SJCRH30 (cell line): Measurements from ENCODE around the gene PIN4. TPM values are rescaled to one million over a fixed set of nuclear protein-coding genes. Genes with fewer than 3 reads are reported as not detected.
"Not testable (repeated sequence)": the region's sequence is repeated elsewhere in the genome, so short reads cannot be mapped to it uniquely, and the experiment has no call there.

Source experiments
- DNase-seq, 2 experiments: peaks; one replicate each; pipeline ENCODE4 v3.0.0-alpha.2; 2015 to 2020
- H3K27ac ChIP-seq: fragments of 250-450 bp; sonication (Bioruptor Pico); 2 replicates; pipeline ENCODE4 v1.5.1; 2020; ENCODE audit warnings: mild to moderate bottlenecking, moderate library complexity
- H3K27me3 ChIP-seq: fragments of 250-450 bp; sonication (Bioruptor Pico); 2 replicates; pipeline ENCODE4 v1.5.1; 2020; ENCODE audit warnings: mild to moderate bottlenecking, moderate library complexity
- H3K36me3 ChIP-seq: fragments of 250-450 bp; sonication (Bioruptor Pico); 2 replicates; pipeline ENCODE4 v1.5.1; 2020; ENCODE audit warnings: mild to moderate bottlenecking, moderate library complexity
- H3K4me1 ChIP-seq: fragments of 250-450 bp; sonication (Bioruptor Pico); 2 replicates; pipeline ENCODE4 v1.5.1; 2020; ENCODE audit warnings: mild to moderate bottlenecking, moderate library complexity
- H3K4me3 ChIP-seq: fragments of 250-450 bp; sonication (Bioruptor Pico); 2 replicates; pipeline ENCODE4 v1.5.1; 2020; ENCODE audit warnings: mild to moderate bottlenecking, moderate library complexity
- H3K9me3 ChIP-seq: fragments of 250-450 bp; sonication (Bioruptor Pico); replicated peaks from 2 replicates; pipeline ENCODE4 v1.5.1; 2020; ENCODE audit warnings: mild to moderate bottlenecking, moderate library complexity
- total RNA-seq: library from RNA; depleted of rRNA; stranded (reverse); fragments of >200 nt; shearing (Covaris generic); gene quantifications from 2 replicates; pipeline ENCODE4 v1.2.3, GENCODE V29; 2014

The PIN4 gene
- total RNA-seq, 1 experiment from 2014 or later: 60.9 TPM

DNA sequence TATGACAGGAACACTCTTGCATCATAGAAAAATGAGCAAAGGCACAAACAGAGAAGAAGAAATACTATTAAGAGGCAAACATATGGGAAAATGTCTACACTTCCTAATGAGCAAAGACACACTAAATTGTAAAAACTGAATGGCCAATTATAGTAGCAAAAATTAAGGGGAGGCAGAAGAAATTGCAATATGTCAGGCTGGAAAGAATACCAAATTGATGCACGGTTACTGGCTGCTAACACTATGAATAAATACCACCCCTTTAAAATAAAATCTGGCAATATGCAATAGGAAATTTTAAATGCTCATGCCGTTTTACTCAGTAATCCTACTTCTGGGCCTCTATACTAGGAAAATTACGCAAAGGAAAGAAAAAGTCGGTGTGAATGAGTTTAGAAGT lies 16.0 kb upstream of the PIN4 start:
- H3K4me1 ChIP-seq: no peaks in the 10 kb centered on the region
- no peaks in the 10 kb centered on the region for H3K27me3 ChIP-seq
- no peak overlapping the region for H3K27ac ChIP-seq
- H3K9me3 ChIP-seq: no peaks in the 10 kb centered on the region
- H3K36me3 ChIP-seq: no peaks in the 10 kb centered on the region
- DNase-seq: no peak
- no peak overlapping the region for H3K4me3 ChIP-seq

DNA sequence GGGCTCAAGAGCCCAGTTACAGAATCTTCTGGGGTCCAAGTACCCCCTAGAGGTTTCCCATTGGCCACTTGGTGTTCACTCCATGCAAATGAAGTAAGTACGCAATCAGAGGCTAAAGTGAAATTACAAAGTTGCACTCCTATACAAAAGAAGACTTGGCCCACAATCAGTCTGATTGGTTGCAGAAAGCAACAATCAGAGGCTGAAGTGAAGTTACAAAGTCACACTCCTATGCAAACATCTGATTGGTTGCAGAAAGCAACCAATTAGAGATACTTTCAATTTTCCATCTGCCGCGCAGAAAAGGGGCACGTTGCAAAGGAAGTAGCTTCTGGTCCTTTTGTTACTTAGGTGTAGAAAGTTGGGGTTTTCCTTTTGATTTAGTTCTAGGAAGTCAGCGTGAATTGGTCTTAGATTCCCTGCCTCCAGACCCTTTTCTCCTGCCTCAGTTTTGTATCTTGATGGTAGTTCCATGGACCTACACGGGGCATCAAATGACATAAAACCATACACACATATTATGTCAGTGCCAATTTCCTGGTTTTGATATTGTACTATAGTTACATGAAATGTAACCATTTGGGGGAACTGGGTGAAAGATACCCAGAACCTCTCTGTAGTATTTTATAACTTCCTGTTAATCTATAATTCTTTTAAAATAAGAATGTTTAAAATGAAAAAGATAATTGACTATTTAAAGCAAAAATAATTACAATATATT lies 12.4 kb upstream of the PIN4 start:
- no peaks in the 10 kb centered on the region for H3K9me3 ChIP-seq
- no peak overlapping the region for H3K27ac ChIP-seq
- peak; percentile 11 to 43 for DNase-seq
- no peaks in the 10 kb centered on the region for H3K4me1 ChIP-seq
- H3K36me3 ChIP-seq: no peaks in the 10 kb centered on the region
- peak overlapping the region; percentile 34 for H3K4me3 ChIP-seq
- H3K27me3 ChIP-seq: no peaks in the 10 kb centered on the region

DNA sequence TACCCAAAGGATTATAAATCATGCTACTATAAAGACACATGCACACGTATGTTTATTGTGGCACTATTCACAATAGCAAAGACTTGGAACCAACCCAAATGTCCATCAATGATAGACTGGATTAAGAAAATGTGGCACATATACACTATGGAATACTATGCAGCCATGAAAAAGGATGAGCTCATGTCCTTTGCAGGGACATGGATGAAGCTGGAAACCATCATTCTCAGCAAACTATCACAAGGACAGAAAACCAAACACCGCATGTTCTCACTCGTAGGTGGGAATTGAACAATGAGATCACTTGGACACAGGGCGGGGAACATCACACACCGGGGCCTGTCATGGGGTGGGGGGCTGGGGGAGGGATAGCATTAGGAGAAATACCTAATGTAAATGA lies 5.3 kb upstream of the PIN4 start:
- not testable (repeated sequence) for H3K9me3 ChIP-seq, H3K4me1 ChIP-seq, H3K36me3 ChIP-seq, DNase-seq, H3K27me3 ChIP-seq, H3K4me3 ChIP-seq, H3K27ac ChIP-seq

DNA sequence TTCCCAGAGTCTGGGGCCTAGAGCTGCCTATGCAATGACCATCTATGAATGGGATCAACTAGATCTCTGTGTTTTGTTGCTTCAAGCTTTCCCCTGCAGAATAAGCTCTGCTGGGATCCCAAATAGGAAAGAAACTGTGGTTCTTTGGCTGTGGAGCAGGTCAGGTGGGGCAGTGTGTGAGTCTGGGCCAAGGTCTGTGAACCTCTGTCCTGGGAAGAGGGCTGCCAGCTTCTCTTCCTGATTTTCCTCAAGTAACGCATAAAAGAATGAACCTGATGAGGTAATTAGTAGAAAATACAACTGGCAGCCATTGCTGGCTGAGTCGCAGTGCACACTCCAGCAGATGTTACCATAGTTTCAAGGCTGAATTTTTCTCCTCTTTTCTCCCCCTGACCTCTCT lies 4.6 kb upstream of the PIN4 start:
- Histone ChIP-seq H3K4me3 (no peak overlapping the region), H3K36me3 (no peaks in the 10 kb centered on the region), H3K27ac (no peak overlapping the region), H3K4me1 (no peaks in the 10 kb centered on the region), H3K9me3 (no peaks in the 10 kb centered on the region), H3K27me3 (no peaks in the 10 kb centered on the region)
- DNase-seq: no peak

DNA sequence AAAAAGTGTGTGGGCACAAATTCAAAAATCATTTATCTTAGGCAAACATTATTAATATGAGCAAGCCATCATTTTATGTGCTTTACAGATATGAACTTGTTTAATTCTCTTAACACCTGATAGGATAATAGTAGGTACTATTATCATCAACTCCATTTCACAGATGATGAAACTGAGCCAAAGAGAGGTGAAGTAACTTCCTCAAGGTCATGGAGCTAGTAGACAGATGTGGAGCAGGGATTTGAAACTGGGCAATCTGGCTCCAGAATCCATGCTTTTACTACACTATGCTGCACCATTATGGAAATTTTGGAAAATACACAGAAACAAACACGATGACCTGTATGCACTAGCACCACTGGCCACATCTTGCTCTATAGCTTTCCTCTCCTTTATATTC lies 1.0 kb upstream of the PIN4 start:
- Histone ChIP-seq H3K36me3 (peaks cover 2% of the 10 kb centered on the region; the same call in 1 of the 2 replicates), H3K27me3 (no peaks in the 10 kb centered on the region), H3K4me1 (no peaks in the 10 kb centered on the region), H3K4me3 (peak overlapping the region; percentile 78), H3K9me3 (no peaks in the 10 kb centered on the region), H3K27ac (peak overlapping the region; percentile 78)
- peak in 1 of 2 experiments; percentile 22 for DNase-seq

DNA sequence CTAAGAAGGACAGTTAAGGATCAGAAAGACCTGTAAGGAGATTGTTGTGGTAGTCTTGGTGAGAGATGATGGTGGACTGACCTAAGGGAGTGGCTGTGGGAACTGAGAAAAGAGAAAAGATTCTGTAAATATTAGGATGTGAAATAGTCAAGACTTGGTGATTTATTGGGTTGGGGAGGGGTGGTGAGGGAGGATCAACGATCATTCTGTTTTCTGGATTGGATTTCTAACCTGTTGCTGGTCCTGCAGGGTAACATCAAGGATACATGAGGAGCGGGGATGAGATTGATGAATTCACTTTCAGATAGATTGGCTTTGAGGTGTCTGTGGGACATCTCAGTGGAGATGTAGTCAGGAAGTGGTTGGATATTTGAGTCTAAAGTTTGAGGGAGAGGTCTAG lies 1.4 kb downstream of the PIN4 start:
- DNase-seq: no peak
- Histone ChIP-seq H3K36me3 (peaks cover 2% of the 10 kb centered on the region; the same call in 1 of the 2 replicates), H3K27me3 (no peaks in the 10 kb centered on the region), H3K27ac (no peak overlapping the region), H3K9me3 (no peaks in the 10 kb centered on the region), H3K4me3 (peak overlapping the region; percentile 78), H3K4me1 (no peaks in the 10 kb centered on the region)

DNA sequence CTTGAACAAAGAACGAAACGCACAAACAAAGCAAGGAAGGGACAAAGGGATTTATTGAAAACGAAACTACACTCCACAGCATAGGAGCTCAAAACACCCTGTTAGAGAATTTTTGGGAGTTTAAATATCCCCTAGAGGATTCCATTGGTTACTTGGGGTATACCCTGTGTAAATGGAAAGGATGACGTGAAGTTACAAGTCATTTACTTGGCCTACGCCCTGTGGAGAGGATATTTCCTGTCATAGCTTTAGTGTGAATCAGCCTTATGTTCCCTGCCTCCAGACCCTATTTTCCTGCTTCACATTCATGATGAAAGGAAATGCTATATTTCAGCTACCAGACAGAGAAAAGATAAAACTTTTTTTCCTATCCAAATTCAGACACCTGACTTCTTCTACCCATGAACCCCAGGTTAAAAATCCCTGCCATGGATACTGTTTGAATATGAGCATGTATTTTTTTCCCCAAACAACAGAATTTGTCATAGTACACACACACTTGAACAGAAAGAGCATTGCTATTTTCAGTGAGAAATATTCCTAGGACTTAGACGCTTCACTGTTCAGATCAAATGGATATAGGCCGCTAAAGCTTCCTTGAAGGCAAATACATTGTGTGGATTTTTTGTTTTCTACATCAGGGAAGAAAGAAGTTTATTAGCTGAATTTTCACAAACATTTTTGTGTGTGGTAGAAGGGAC lies 20.4 kb downstream of the PIN4 start:
- Histone ChIP-seq H3K9me3 (no peaks in the 10 kb centered on the region), H3K36me3 (peaks cover 39% of the 10 kb centered on the region), H3K27ac (no peak overlapping the region), H3K4me1 (no peaks in the 10 kb centered on the region), H3K4me3 (no peak overlapping the region), H3K27me3 (no peaks in the 10 kb centered on the region)
- DNase-seq: no peak

DNA sequence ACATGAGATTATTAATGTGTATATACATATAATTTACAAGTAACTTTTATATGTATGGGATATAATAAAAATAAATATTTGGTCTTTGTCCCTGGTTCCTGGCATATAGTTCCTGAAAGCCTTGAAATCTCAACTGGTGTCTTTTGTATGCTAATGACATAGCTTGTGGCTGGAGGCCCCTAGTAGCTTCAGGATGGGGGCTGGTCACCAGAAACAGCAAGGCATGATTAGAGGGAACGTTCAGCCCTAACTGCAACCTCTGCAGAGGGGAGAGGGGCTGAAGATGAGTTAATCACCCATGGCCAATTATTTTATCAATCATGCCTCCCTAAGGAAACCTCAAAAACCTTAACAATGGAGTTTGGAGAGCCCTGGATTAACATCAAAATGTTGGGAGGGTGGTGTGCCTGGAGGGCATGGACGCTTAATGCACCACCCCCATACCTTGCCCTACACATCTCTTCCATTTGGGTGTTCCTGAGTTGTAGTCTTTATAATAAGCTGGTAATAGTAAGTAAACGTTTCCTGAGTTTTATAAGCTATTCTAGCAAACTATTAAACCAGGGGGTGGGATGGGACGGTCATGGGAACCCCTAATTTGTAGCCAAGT lies 21.3 kb downstream of the PIN4 start:
- Histone ChIP-seq H3K27me3 (no peaks in the 10 kb centered on the region), H3K4me3 (no peak overlapping the region), H3K4me1 (no peaks in the 10 kb centered on the region), H3K27ac (no peak overlapping the region), H3K9me3 (no peaks in the 10 kb centered on the region), H3K36me3 (peaks cover 43% of the 10 kb centered on the region)
- no peak for DNase-seq

DNA sequence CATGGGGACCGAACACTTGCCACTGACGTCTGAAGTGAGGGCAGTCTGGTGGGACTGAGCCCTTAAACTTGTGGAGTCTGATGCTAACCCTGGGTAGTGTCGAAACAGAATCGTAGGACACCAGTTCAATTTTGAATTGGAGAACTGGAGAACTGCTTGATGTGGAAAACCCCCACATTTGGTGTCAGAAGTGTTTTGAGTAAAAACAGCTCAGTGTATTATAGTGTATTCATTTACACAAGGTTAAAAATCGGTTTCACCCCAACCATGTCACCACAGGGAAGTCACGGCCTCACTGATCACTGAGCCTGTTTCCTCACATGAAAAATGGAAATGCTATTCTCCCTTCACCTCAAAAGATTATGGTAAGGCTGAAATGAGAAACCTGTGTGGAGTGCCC lies 21.9 kb downstream of the PIN4 start:
- no peak for DNase-seq
- H3K4me1 ChIP-seq: no peaks in the 10 kb centered on the region
- no peak overlapping the region for H3K4me3 ChIP-seq
- no peaks in the 10 kb centered on the region for H3K9me3 ChIP-seq
- no peak overlapping the region for H3K27ac ChIP-seq
- H3K36me3 ChIP-seq: peaks cover 44% of the 10 kb centered on the region
- no peaks in the 10 kb centered on the region for H3K27me3 ChIP-seq

DNA sequence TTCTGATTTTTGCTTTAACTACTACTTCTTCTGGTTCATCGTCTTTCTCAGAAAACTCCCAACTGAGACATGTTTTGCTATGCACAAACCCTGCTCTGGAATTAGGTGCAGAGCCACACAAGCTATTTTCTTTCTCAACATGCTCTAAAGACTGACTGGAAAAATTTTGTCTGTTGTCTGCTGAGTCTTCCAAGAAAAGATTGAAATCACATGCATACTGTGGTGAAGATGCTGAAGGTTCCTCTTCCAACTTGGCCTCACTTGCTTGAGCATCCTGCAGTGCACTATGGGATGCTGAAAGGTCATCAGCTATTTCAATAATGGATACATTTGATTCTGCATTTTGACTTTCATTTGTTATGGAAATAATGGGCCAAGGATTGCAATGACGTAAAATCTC lies 24.1 kb downstream of the PIN4 start:
- Histone ChIP-seq H3K4me1 (no peaks in the 10 kb centered on the region), H3K27ac (no peak overlapping the region), H3K4me3 (no peak overlapping the region), H3K9me3 (no peaks in the 10 kb centered on the region), H3K27me3 (no peaks in the 10 kb centered on the region), H3K36me3 (peaks cover 47% of the 10 kb centered on the region)
- no peak for DNase-seq

DNA sequence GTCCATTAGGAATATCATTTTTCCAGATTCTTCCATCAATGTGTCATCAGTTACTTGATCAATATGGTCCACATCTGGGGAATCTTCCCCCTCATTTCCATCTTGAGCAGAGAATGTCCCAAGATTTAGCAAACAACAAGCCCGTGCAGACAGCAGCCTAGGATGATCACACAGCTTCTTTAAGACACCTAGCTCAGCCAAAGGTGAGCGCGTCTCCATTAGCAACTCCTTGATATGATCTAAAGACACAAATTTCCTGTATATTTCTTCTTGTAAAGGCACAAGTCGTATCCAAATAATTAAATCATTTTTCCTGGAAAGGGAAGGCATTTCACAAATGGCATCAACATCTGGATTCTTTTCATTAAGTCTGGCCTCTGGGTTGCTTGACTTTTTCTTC lies 25.8 kb downstream of the PIN4 start:
- H3K36me3 ChIP-seq: peaks cover 50% of the 10 kb centered on the region
- H3K27me3 ChIP-seq: no peaks in the 10 kb centered on the region
- no peaks in the 10 kb centered on the region for H3K4me1 ChIP-seq
- no peak for DNase-seq
- no peak overlapping the region for H3K27ac ChIP-seq
- no peak overlapping the region for H3K4me3 ChIP-seq
- H3K9me3 ChIP-seq: no peaks in the 10 kb centered on the region

DNA sequence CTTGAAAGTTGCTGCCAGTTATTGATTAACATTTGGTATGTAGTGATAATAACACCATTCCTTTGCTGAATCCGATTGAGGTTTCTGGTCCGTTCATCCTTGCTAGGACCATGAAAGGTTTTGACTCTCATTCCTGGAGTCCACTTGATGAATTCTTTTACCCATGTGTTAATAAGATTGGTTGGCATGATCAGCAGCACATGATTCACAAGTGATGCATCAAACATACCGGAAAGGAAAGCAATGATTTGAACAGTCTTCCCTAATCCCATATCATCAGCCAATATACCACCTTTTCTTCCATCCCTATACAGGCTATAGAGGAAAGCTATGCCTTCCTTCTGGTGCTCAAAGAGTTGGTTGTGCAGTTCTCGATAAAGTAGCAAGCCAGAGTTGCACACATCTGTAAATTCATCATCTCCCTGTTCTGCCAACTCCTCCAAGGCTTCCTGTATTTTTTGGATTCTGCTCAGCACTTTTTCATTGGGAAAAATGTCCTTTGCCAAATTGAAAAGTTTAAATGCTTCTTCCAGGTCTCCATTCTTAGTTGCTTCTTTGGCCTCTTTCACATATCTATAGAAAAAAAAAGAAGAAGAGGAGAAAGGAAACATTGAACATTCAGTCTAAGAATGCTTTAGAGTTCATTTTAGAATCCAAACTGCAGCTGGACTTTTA lies 26.7 kb downstream of the PIN4 start:
- H3K27me3 ChIP-seq: no peaks in the 10 kb centered on the region
- H3K27ac ChIP-seq: no peak overlapping the region
- peaks cover 50% of the 10 kb centered on the region for H3K36me3 ChIP-seq
- no peaks in the 10 kb centered on the region for H3K4me1 ChIP-seq
- H3K4me3 ChIP-seq: no peak overlapping the region
- no peaks in the 10 kb centered on the region for H3K9me3 ChIP-seq
- no peak for DNase-seq

DNA sequence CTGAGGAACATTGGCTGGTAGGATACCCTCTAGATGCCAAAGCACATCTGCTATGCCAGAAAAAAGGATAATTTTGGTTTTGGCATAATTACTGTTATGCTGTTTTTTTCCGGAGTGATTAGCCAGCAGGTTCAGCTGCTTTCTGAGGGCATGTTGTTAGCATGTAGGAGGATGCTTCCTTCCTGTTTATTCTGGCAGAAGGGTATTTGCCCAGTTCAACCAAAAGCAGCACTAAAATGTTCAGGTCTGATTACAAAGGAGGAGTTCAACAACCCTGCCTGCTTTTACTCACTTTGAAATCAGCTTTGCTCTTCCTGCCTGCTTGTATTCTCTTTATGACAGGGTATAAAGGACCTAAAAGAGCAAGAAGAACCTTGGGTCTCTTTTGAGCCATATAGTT lies 35.4 kb downstream of the PIN4 start:
- no peak overlapping the region for H3K4me3 ChIP-seq
- no peak for DNase-seq
- no peak overlapping the region for H3K27ac ChIP-seq
- H3K36me3 ChIP-seq: peaks cover 11% of the 10 kb centered on the region
- H3K9me3 ChIP-seq: no peaks in the 10 kb centered on the region
- H3K27me3 ChIP-seq: no peaks in the 10 kb centered on the region
- no peaks in the 10 kb centered on the region for H3K4me1 ChIP-seq

DNA sequence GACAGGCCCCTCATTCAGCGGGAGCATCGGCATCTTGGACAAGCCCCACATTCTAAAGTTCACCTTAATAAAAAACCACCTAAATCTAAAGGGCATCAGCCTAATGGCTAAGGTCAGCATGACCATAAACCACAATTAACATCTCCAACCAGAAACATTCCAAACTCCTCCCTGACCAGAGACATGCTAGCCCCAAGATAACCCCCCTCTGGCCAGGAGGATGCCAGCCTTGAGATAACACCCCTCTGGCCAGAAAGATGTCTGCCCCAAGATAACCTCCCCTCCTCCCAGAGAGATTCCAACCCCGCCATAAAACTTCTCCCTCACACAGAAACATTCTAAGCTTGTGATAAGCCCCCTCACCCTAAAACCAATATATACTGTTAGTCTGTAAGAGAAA lies 38.8 kb downstream of the PIN4 start:
- peaks cover 14% of the 10 kb centered on the region for H3K36me3 ChIP-seq
- not testable (repeated sequence) for DNase-seq, H3K27ac ChIP-seq, H3K4me1 ChIP-seq, H3K27me3 ChIP-seq, H3K9me3 ChIP-seq, H3K4me3 ChIP-seq

DNA sequence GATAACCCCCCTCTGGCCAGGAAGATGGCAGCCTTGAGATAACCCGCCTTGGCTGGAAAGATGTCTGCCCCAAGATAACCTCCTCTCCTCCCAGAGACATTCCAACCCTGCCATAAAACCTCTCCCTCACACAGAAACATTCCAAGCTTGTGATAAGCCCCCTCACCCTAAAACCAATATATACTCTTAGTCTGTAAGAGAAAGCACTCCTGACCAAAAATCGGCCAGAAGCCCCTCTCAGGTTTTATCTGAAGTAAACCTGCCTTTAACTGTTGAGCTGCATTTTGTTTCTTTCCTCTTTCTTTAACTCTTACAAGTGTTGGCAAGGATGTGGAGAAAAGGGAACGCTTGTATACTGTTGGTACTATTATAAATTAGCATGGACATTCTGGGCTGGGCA lies 48.7 kb downstream of the PIN4 start:
- Histone ChIP-seq H3K9me3 (peaks cover 11% of the 10 kb centered on the region), H3K4me3 (no peak overlapping the region), H3K36me3 (peaks cover 39% of the 10 kb centered on the region), H3K4me1 (no peaks in the 10 kb centered on the region), H3K27me3 (no peaks in the 10 kb centered on the region), H3K27ac (no peak overlapping the region)
- DNase-seq: no peak
